Stomach (tissue), 9 donors: ENCODE results near the gene GALM. TPM values are rescaled to one million over a fixed set of nuclear protein-coding genes. Genes with fewer than 3 reads are reported as not detected.

Experiments used
- DNase-seq, 2 donors: peaks; one replicate each; pipeline versions ENCODE4 v3.0.0 to v3.0.0-alpha.2; 2013 to 2019
- H3K27ac ChIP-seq, 5 donors: fragments of 200-600 bp in 4 of 5; sonication (generic) in 4 of 5; one replicate each; pipeline ENCODE4 v1.5.1; 2013 to 2019; ENCODE audit warnings: mild to moderate bottlenecking in 1 of 5, moderate library complexity in 1 of 5
- H3K27me3 ChIP-seq, 3 donors: fragments of 200-600 bp; sonication (generic); one replicate each; pipeline ENCODE4 v1.5.1; 2017 to 2019; ENCODE audit warnings: mixed run types in 1 of 3
- H3K36me3 ChIP-seq, 4 donors: fragments of 200-600 bp; sonication (generic); 1 replicate in 3 of 4; 2 replicates in 1 of 4; pipeline ENCODE4 v1.5.1; 2016 to 2019
- H3K4me1 ChIP-seq, 4 donors: fragments of 200-600 bp; sonication (generic); one replicate each; pipeline ENCODE4 v1.5.1; 2016 to 2019
- H3K4me3 ChIP-seq, 4 donors: fragments of 200-600 bp; sonication (generic) in 3 of 4; one replicate each; pipeline ENCODE4 v1.5.1; 2016 to 2019; ENCODE audit warnings: mild to moderate bottlenecking in 1 of 4
- H3K9me3 ChIP-seq, 4 donors: fragments of 200-600 bp; sonication (generic); one replicate each; pipeline ENCODE4 v1.5.1; 2016 to 2019
- EP300 ChIP-seq: sonication (generic); formaldehyde crosslinking; IDR thresholded peaks from one replicate; pipeline ENCODE4 v1.6.1; 2017; ENCODE audit warnings: antibody characterized with exemption
- POLR2A ChIP-seq, 4 donors: fragments of 450-650 bp; IDR thresholded peaks; one replicate each; pipeline ENCODE4 v1.6.1; 2016; ENCODE audit warnings: antibody characterized with exemption in 4 of 4, control low read depth in 2 of 4, mild to moderate bottlenecking in 1 of 4, moderate library complexity in 1 of 4
- POLR2AphosphoS5 ChIP-seq, 3 donors: sonication (generic); formaldehyde crosslinking; IDR thresholded peaks; one replicate each; pipeline ENCODE4 v1.6.1; 2016; ENCODE audit warnings: antibody characterized with exemption in 3 of 3
- WGBS, 5 donors: extraction: QIAGEN DNeasy Blood & Tissue Kit in 3 of 5; methylation state at CpG; one replicate each; pipeline versions ENCODE4 v1.1.5 to v1.1.7; 2013 to 2018; 5-methylcytosine and 5-hydroxymethylcytosine counted together
- intact Hi-C: fragments of 100-400 bp; cut with DNase I; formaldehyde crosslinking; loops from one replicate; pipeline ENCODE4 v1.15.1; 2023; ENCODE audit warnings: low total_unique reads
- polyA plus RNA-seq, 3 donors: library from polyadenylated mRNA; stranded (reverse); fragments of 200-250 nt; gene quantifications; one replicate each; pipeline ENCODE4 v1.2.3, GENCODE V29; 2013
- total RNA-seq, 5 donors: library from RNA; depleted of rRNA; stranded (reverse); fragments of >200 nt; gene quantifications; one replicate each; pipeline versions ENCODE4 v1.1.0 to v1.2.3, GENCODE V29; 2014 to 2016
- TF ChIP-seq, protein P1 (sequence below), 7 experiments: fragments of 450-650 bp in 4 of 7; fragments of 200-600 bp in 3 of 7; sonication (generic) in 3 of 7; IDR thresholded peaks; one replicate each; pipeline ENCODE4 v1.5.1; 2016 to 2019; ENCODE audit warnings: antibody characterized with exemption in 7 of 7, control low read depth in 2 of 7, mild to moderate bottlenecking in 1 of 7
- donor health status: healthy with polysubstance abuse.
- donor health status: Bipolar disorder and iron deficiency.
- donor health status: healthy.

The GALM gene
- total and polyA plus RNA-seq, 8 donors: 2.2 to 17.8 (median 9.3) TPM; not detected in 1

DNA sequence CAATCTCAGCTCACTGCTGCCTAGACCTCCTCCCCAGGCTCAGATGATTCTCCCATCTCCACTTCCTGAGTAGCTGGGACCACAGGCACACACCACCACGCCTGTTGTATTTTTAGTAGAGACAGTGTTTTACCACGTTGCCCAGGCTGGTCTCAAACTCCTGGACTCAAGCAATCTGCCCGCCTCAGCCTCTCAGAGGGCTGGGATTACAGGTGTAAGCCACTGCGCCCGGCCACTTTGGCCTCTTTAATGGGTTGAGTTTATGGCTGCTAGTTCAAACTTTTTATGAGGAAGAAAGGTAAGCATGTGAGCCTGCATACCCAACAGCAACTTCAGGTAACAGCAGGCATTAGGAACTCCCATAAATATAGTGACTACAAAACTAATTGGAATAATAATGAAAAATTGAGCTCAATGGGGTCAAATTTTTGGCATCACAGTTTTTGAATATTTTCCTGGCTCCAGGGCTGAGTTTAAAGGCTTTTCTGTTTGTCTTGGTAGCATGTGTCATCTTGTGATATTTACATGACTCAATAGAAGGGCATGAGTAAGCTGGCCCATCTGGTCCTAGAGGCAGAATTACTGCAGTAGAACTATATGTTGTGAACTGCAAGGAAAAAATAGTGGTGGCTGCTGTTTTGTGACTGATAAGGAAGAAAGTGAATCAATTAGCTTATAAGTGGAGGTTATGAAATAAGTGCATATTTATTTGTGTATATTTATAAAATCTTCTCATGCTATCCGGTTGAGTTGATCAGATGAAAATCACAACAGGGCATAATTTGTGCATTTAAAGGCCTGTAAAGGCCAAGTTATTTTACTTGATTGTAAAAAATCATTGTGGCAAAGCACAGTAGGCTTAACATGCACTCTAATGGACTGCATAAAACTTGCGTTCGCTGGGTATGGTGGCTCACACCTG lies 24.8 kb downstream of the GALM start:
- Histone ChIP-seq H3K27me3 (no peaks in the 10 kb centered on the region), H3K36me3 (peaks cover 5 to 41% (median 9%) of the 10 kb centered on the region in 4 donors), H3K4me1 (peaks cover 15 to 35% (median 26%) of the 10 kb centered on the region in 4 donors), H3K4me3 (no peak overlapping the region), H3K9me3 (no peaks in the 10 kb centered on the region), H3K27ac (peak overlapping the region; percentile 21 to 86 (median 45))
- intact Hi-C loops: no loop called here
- TF ChIP-seq EP300 (no peak), POLR2AphosphoS5 (IDR thresholded peaks at IDR 0.05) (peak in 1 of 3 donors; percentile 53)
- DNase-seq: peak in 1 of 2 donors; percentile 41
- 79 to 84% (median 81%) methylated on average over 8 of the region's 8 CpGs for WGBS, 5 donors

DNA sequence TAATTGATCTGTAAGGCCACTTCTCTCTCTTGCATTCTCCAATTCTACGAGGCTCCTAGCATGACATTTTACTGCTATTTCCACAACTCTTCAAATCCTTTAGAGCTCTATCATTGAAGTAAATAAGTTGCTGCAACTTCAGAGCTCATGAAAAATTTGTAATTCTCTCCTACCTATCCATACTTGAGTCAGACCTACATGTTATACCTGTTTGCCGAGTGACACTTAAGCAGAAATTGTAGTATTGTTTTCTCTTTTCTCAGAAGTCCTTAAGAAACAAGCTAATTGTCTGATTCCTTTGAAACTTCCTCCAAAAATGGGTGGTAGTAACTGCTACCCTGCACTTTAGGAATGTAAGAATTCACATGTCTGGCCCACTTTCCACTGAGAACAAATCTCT lies 26.1 kb downstream of the GALM start:
- DNase-seq: no peak
- Histone ChIP-seq H3K27ac (peak overlapping the region in 2 of 5 donors; percentile 45 to 60), H3K9me3 (no peaks in the 10 kb centered on the region), H3K4me1 (peaks cover 15 to 34% (median 25%) of the 10 kb centered on the region in 4 donors), H3K36me3 (peaks cover under 1 to 33% (median 6%) of the 10 kb centered on the region in 4 donors), H3K27me3 (no peaks in the 10 kb centered on the region), H3K4me3 (no peak overlapping the region)
- intact Hi-C loops: no loop called here
- TF ChIP-seq POLR2AphosphoS5 (IDR thresholded peaks at IDR 0.05) (no peak), POLR2A (IDR thresholded peaks at IDR 0.05) (no peak), EP300 (no peak)
- TF ChIP-seq, protein P1, sequence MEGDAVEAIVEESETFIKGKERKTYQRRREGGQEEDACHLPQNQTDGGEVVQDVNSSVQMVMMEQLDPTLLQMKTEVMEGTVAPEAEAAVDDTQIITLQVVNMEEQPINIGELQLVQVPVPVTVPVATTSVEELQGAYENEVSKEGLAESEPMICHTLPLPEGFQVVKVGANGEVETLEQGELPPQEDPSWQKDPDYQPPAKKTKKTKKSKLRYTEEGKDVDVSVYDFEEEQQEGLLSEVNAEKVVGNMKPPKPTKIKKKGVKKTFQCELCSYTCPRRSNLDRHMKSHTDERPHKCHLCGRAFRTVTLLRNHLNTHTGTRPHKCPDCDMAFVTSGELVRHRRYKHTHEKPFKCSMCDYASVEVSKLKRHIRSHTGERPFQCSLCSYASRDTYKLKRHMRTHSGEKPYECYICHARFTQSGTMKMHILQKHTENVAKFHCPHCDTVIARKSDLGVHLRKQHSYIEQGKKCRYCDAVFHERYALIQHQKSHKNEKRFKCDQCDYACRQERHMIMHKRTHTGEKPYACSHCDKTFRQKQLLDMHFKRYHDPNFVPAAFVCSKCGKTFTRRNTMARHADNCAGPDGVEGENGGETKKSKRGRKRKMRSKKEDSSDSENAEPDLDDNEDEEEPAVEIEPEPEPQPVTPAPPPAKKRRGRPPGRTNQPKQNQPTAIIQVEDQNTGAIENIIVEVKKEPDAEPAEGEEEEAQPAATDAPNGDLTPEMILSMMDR (IDR thresholded peaks at IDR 0.05): no peak
- WGBS, 5 donors: 89 to 96% (median 95%) methylated on average over 2 of the region's 2 CpGs

DNA sequence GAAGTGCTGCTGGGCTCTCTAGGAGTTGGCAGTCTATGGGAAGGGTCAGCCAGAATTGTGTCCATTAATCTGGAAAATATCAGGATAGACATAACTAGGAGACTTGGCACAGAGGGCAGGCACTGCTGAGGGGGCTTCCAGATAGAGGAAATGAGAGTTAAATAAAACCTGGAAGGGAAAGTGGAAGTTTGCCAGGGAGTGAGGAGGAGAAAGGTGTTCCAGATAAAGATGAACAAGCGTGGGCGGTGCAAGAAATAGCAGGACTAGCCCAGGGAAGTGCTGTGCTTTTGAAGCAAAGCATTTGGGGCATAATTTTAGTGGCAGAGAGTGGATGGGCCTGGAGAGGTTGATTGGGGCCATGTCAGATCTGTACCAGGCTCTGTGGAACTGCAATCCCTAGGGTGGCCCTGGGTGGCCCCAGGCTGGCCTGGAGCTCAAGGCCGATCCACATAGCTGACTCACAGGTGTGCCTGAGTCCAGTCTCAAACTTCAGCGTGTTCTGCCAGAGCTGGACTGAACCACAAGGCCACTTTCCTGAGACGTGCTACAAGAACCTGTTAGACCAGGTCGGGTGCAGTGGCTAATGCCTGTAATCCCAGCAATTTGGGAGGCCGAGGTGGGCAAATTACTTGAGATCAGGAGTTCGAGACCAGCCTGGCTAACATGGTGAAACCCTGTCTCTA lies 26.9 kb downstream of the GALM start:
- H3K27me3 ChIP-seq: no peaks in the 10 kb centered on the region
- H3K9me3 ChIP-seq: no peaks in the 10 kb centered on the region
- H3K36me3 ChIP-seq: peaks cover 0 to 26% (median 6%) of the 10 kb centered on the region in 4 donors
- H3K4me3 ChIP-seq: no peak overlapping the region
- intact Hi-C loops: no loop called here
- H3K4me1 ChIP-seq: peaks cover 15 to 34% (median 25%) of the 10 kb centered on the region in 4 donors
- WGBS, 5 donors: 44 to 70% (median 49%) methylated on average over 5 to 8 of the region's 8 CpGs
- TF ChIP-seq POLR2AphosphoS5 (IDR thresholded peaks at IDR 0.05) (no peak), POLR2A (IDR thresholded peaks at IDR 0.05) (no peak)
- peak overlapping the region; percentile 16 to 60 (median 45) for H3K27ac ChIP-seq
- peak; percentile 61 to 70 for DNase-seq

DNA sequence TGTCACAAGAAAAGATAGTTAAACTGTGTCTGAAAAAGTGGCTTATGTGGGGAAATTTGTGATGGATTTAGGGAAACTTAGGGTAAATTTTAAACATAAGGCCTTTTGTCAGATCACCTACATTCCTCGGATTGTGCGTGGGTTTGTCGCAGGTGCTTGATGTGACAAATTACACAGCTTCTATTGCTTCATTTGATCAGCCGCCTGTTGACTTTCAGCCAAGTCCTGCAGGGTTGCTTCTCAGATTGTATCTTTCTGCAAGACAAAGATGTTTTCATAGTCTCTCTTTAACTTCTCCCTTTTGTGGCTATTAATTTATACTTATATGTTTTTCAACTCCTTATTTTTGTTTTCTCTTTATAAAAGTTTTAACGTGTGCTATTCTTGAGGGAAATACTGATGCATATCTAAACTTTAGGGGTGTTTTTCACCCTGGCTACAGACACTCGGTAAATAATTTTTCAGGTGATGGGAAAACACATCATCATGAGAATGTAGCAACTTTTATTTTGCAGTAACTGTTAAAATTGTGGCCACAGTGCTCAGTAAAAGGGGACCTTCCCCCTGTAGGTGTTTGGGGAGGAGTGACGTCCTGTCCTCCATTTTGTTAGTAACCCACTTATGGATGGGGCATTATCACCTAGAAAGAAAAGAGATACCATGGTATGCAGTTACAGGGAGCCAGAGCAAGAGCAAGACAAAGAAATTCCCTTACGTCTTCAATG lies 31.4 kb downstream of the GALM start:
- intact Hi-C loops: no loop called here
- whole genome bisulfite sequencing, 5 donors: 63 to 86% (median 75%) methylated on average over 8 of the region's 8 CpGs
- peaks cover 0 to 8% (median 3%) of the 10 kb centered on the region in 4 donors for H3K36me3 ChIP-seq
- peak overlapping the region in 1 of 5 donors; percentile 18 for H3K27ac ChIP-seq
- no peaks in the 10 kb centered on the region for H3K27me3 ChIP-seq
- no peak for TF ChIP-seq POLR2AphosphoS5 (IDR thresholded peaks at IDR 0.05)
- TF ChIP-seq POLR2A (IDR thresholded peaks at IDR 0.05): no peak
- no peak for TF ChIP-seq EP300
- TF ChIP-seq, protein P1 (IDR thresholded peaks at IDR 0.05): no peak
- H3K4me1 ChIP-seq: peaks cover 0 to 23% (median 12%) of the 10 kb centered on the region in 4 donors
- H3K4me3 ChIP-seq: no peak overlapping the region
- H3K9me3 ChIP-seq: no peaks in the 10 kb centered on the region
- DNase-seq: peak in 1 of 2 donors; percentile 20
